ENCODE data around the gene PDE1C.
"Not testable (repeated sequence)": the region's sequence is repeated elsewhere in the genome, so short reads cannot be mapped to it uniquely, and the experiment has no call there.

PDE1C gene

DNA sequence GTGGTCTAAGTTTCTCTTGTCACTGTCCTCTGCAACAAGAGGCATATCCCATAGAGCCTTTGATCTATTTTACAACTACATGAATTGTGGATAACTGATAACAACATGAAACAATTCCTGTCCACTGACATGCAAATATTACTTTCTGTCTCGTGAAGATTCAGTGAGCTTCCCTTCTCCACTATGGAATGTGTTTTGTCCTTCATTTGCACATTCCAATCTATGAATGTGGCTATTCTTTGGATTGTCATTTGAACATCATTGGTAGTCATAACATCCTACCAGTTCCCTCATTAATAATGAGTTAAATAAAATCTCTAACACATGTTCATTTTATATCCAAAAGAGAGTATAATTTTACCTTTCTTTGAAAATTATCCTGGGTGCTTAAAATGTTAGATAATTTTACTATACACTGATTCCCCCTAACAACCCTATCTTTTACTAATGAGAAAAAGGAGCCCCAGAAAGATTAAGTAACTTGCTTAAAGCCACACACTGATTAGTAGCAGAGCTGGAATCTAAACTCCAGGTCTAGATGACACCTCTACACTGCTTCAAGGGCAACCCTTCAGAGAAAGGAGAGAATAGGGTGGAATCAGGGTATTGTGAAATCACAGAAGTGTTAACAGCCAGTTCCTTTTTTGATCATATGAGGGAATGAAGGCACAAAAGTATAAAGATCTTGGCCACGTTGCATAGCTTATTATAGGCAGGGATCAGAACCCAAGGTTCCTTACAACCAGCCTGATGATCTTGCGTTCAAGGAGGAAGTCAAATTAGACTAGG, 39.1 kb downstream of the PDE1C start:
- Histone ChIP-seq H3K4me3 (ENCODE audit: low read depth, low read length) (no peak overlapping the region), H3K79me2 (ENCODE audit: control insufficient read depth, insufficient read depth, low read length, unreplicated experiment) (no peaks in the 10 kb centered on the region), H3K27ac (ENCODE audit: low read depth, low read length) (no peak overlapping the region), H3K4me1 (ENCODE audit: control insufficient read depth, insufficient read depth, low read length, unreplicated experiment) (peaks cover 1% of the 10 kb centered on the region), H2AFZ (ENCODE audit: low read length, unreplicated experiment) (no peak overlapping the region), H3K36me3 (ENCODE audit: insufficient read depth, low read length) (no peaks in the 10 kb centered on the region), H3K27me3 (ENCODE audit: insufficient read depth, low read length) (no peaks in the 10 kb centered on the region)

GRCh38 chr7:32026083-32026425, 44.2 kb downstream of the PDE1C start:
- Histone ChIP-seq H3K4me1 (ENCODE audit: control insufficient read depth, insufficient read depth, low read length, unreplicated experiment) (no peaks in the 10 kb centered on the region), H3K79me2 (ENCODE audit: control insufficient read depth, insufficient read depth, low read length, unreplicated experiment) (no peaks in the 10 kb centered on the region), H3K27ac (ENCODE audit: low read depth, low read length) (no peak overlapping the region), H3K36me3 (ENCODE audit: insufficient read depth, low read length) (no peaks in the 10 kb centered on the region), H2AFZ (ENCODE audit: low read length, unreplicated experiment) (no peak overlapping the region), H3K27me3 (ENCODE audit: insufficient read depth, low read length) (no peaks in the 10 kb centered on the region), H3K4me3 (ENCODE audit: low read depth, low read length) (no peak overlapping the region)

GRCh38 chr7:32025381-32026082, 44.7 kb downstream of the PDE1C start:
- H3K27me3 ChIP-seq (ENCODE audit: insufficient read depth, low read length): no peaks in the 10 kb centered on the region
- H2AFZ ChIP-seq (ENCODE audit: low read length, unreplicated experiment): no peak overlapping the region
- no peaks in the 10 kb centered on the region for H3K4me1 ChIP-seq (ENCODE audit: control insufficient read depth, insufficient read depth, low read length, unreplicated experiment)
- H3K4me3 ChIP-seq (ENCODE audit: low read depth, low read length): no peak overlapping the region
- no peaks in the 10 kb centered on the region for H3K79me2 ChIP-seq (ENCODE audit: control insufficient read depth, insufficient read depth, low read length, unreplicated experiment)
- no peaks in the 10 kb centered on the region for H3K36me3 ChIP-seq (ENCODE audit: insufficient read depth, low read length)
- no peak overlapping the region for H3K27ac ChIP-seq (ENCODE audit: low read depth, low read length)

DNA sequence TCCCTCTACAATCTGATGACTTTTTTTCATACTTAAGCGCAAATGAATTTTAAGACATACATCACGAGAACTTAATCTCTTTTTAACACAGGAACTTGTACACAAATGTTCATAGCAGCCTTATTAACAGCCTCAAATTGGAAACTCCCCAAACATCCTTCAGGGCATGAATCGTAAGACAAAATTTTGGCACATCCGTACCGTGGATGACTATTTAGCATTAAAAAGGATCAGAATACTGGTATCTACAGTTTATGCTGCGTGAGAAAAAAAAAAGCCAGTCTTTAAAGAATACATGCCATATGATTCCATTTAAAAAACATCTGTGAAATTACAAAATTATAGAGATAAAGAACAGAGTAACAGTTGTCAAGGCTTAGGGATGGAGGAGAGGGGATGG, 46.8 kb downstream of the PDE1C start:
- Histone ChIP-seq H3K4me1 (ENCODE audit: control insufficient read depth, insufficient read depth, low read length, unreplicated experiment) (no peaks in the 10 kb centered on the region), H3K36me3 (ENCODE audit: insufficient read depth, low read length) (no peaks in the 10 kb centered on the region), H3K79me2 (ENCODE audit: control insufficient read depth, insufficient read depth, low read length, unreplicated experiment) (no peaks in the 10 kb centered on the region), H3K27ac (ENCODE audit: low read depth, low read length) (no peak overlapping the region), H3K27me3 (ENCODE audit: insufficient read depth, low read length) (no peaks in the 10 kb centered on the region), H3K4me3 (ENCODE audit: low read depth, low read length) (no peak overlapping the region), H2AFZ (ENCODE audit: low read length, unreplicated experiment) (no peak overlapping the region)

- H3K27ac ChIP-seq (ENCODE audit: low read depth, low read length): no peak overlapping the region
Observed at GRCh38 chr7:32022966-32023365, 47.2 kb downstream of the PDE1C start.

DNA sequence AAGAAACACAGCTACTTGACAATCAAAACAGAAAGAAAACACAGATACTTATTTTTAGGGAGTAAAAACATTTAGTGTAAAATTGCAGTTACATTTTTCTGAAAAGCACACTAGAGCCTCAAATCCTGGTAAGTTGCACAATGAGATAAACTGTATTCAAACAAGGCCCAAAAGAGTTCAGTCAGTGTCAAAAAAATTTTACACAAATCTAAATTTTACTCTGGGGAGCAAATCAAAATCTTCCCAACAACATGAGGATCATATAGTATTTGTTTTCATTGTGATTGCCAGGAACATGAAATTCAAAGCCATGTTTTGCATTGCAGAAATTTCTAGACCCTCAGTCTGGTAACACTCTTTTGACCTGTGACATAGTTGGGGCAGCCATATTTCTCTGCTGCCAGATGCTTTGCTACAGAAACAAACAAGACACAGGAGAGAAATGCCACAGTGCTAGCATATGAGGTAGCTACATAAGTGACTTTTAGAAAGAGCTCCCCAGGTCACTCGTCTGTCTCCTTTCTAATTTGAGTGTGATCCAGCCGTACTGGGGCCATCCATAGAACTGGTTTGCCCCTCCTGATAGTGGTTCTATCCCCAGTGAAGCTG, 49.6 kb downstream of the PDE1C start:
- no peak overlapping the region for H3K4me3 ChIP-seq (ENCODE audit: low read depth, low read length)
- H2AFZ ChIP-seq (ENCODE audit: low read length, unreplicated experiment): no peak overlapping the region
- no peak overlapping the region for H3K27ac ChIP-seq (ENCODE audit: low read depth, low read length)

More at GRCh38 chr7:32022966-32023365, 47.2 kb downstream of the PDE1C start:
- H3K4me3 ChIP-seq (ENCODE audit: low read depth, low read length): no peak overlapping the region
- H2AFZ ChIP-seq (ENCODE audit: low read length, unreplicated experiment): no peak overlapping the region
- no peaks in the 10 kb centered on the region for H3K4me1 ChIP-seq (ENCODE audit: control insufficient read depth, insufficient read depth, low read length, unreplicated experiment)
- H3K36me3 ChIP-seq (ENCODE audit: insufficient read depth, low read length): no peaks in the 10 kb centered on the region
- H3K79me2 ChIP-seq (ENCODE audit: control insufficient read depth, insufficient read depth, low read length, unreplicated experiment): no peaks in the 10 kb centered on the region
- H3K27me3 ChIP-seq (ENCODE audit: insufficient read depth, low read length): no peaks in the 10 kb centered on the region

GRCh38 chr7:32018845-32019578, 51.2 kb downstream of the PDE1C start:
- Histone ChIP-seq H3K4me1 (ENCODE audit: control insufficient read depth, insufficient read depth, low read length, unreplicated experiment) (no peaks in the 10 kb centered on the region), H3K27me3 (ENCODE audit: insufficient read depth, low read length) (no peaks in the 10 kb centered on the region), H3K4me3 (ENCODE audit: low read depth, low read length) (no peak overlapping the region), H3K36me3 (ENCODE audit: insufficient read depth, low read length) (no peaks in the 10 kb centered on the region), H3K27ac (ENCODE audit: low read depth, low read length) (no peak overlapping the region), H3K79me2 (ENCODE audit: control insufficient read depth, insufficient read depth, low read length, unreplicated experiment) (no peaks in the 10 kb centered on the region), H2AFZ (ENCODE audit: low read length, unreplicated experiment) (no peak overlapping the region)

More for the DNA sequence above, 49.6 kb downstream of the PDE1C start:
- Histone ChIP-seq H3K36me3 (ENCODE audit: insufficient read depth, low read length) (no peaks in the 10 kb centered on the region), H3K4me1 (ENCODE audit: control insufficient read depth, insufficient read depth, low read length, unreplicated experiment) (no peaks in the 10 kb centered on the region), H3K79me2 (ENCODE audit: control insufficient read depth, insufficient read depth, low read length, unreplicated experiment) (no peaks in the 10 kb centered on the region), H3K27me3 (ENCODE audit: insufficient read depth, low read length) (no peaks in the 10 kb centered on the region)

GRCh38 chr7:32015133-32015532, 55.1 kb downstream of the PDE1C start:
- no peak overlapping the region for H2AFZ ChIP-seq (ENCODE audit: low read length, unreplicated experiment)
- no peaks in the 10 kb centered on the region for H3K4me1 ChIP-seq (ENCODE audit: control insufficient read depth, insufficient read depth, low read length, unreplicated experiment)
- no peaks in the 10 kb centered on the region for H3K79me2 ChIP-seq (ENCODE audit: control insufficient read depth, insufficient read depth, low read length, unreplicated experiment)
- H3K36me3 ChIP-seq (ENCODE audit: insufficient read depth, low read length): no peaks in the 10 kb centered on the region
- no peak overlapping the region for H3K27ac ChIP-seq (ENCODE audit: low read depth, low read length)
- H3K27me3 ChIP-seq (ENCODE audit: insufficient read depth, low read length): no peaks in the 10 kb centered on the region
- no peak overlapping the region for H3K4me3 ChIP-seq (ENCODE audit: low read depth, low read length)

DNA sequence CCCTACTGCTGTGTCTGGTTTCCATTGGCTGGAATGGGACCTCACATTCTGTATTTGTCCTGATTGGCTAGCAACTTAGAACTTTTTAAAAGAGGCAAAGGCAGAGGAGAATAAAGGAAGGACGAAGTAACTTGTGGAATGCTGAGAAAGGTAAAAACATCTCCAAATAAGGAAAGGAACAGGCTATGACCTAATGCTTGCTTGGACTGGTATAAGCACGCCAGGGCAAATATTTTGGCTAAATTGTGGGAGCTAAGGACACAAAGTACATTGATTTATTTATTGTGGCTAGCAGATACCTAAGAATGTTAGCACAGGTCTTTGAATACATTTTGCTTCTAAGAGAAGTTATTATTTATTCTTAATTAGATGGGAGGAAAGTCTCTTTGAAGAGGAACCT, 56.7 kb downstream of the PDE1C start:
- H3K79me2 ChIP-seq (ENCODE audit: control insufficient read depth, insufficient read depth, low read length, unreplicated experiment); H3K27ac ChIP-seq (ENCODE audit: low read depth, low read length); H3K4me1 ChIP-seq (ENCODE audit: control insufficient read depth, insufficient read depth, low read length, unreplicated experiment); H3K27me3 ChIP-seq (ENCODE audit: insufficient read depth, low read length); H3K4me3 ChIP-seq (ENCODE audit: low read depth, low read length); H3K36me3 ChIP-seq (ENCODE audit: insufficient read depth, low read length); H2AFZ ChIP-seq (ENCODE audit: low read length, unreplicated experiment): not testable (repeated sequence)

- Histone ChIP-seq H3K36me3 (ENCODE audit: insufficient read depth, low read length) (no peaks in the 10 kb centered on the region), H3K27me3 (ENCODE audit: insufficient read depth, low read length) (no peaks in the 10 kb centered on the region), H3K4me3 (ENCODE audit: low read depth, low read length) (no peak overlapping the region), H3K27ac (ENCODE audit: low read depth, low read length) (no peak overlapping the region), H2AFZ (ENCODE audit: low read length, unreplicated experiment) (no peak overlapping the region), H3K79me2 (ENCODE audit: control insufficient read depth, insufficient read depth, low read length, unreplicated experiment) (no peaks in the 10 kb centered on the region), H3K4me1 (ENCODE audit: control insufficient read depth, insufficient read depth, low read length, unreplicated experiment) (no peaks in the 10 kb centered on the region)
Observed at GRCh38 chr7:32005577-32005976, 64.6 kb downstream of the PDE1C start.
